HG03108 (cell line): ENCODE measurements around the gene TP53BP1.
"Not testable (repeated sequence)": the region's sequence is repeated elsewhere in the genome, so short reads cannot be mapped to it uniquely, and the experiment has no call there.

Experiments
- ATAC-seq: cut with Tn5 transposase; IDR thresholded peaks from one replicate; pipeline ENCODE4 v1.9.1; 2021; ENCODE audit warnings: moderate library complexity; ENCODE audit not compliant: unreplicated experiment

TP53BP1 gene, protein sequence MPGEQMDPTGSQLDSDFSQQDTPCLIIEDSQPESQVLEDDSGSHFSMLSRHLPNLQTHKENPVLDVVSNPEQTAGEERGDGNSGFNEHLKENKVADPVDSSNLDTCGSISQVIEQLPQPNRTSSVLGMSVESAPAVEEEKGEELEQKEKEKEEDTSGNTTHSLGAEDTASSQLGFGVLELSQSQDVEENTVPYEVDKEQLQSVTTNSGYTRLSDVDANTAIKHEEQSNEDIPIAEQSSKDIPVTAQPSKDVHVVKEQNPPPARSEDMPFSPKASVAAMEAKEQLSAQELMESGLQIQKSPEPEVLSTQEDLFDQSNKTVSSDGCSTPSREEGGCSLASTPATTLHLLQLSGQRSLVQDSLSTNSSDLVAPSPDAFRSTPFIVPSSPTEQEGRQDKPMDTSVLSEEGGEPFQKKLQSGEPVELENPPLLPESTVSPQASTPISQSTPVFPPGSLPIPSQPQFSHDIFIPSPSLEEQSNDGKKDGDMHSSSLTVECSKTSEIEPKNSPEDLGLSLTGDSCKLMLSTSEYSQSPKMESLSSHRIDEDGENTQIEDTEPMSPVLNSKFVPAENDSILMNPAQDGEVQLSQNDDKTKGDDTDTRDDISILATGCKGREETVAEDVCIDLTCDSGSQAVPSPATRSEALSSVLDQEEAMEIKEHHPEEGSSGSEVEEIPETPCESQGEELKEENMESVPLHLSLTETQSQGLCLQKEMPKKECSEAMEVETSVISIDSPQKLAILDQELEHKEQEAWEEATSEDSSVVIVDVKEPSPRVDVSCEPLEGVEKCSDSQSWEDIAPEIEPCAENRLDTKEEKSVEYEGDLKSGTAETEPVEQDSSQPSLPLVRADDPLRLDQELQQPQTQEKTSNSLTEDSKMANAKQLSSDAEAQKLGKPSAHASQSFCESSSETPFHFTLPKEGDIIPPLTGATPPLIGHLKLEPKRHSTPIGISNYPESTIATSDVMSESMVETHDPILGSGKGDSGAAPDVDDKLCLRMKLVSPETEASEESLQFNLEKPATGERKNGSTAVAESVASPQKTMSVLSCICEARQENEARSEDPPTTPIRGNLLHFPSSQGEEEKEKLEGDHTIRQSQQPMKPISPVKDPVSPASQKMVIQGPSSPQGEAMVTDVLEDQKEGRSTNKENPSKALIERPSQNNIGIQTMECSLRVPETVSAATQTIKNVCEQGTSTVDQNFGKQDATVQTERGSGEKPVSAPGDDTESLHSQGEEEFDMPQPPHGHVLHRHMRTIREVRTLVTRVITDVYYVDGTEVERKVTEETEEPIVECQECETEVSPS (N-terminal part only)

GRCh38 chr15:43492673-43493601 lies at the start of gene TP53BP1:
Gene TP53BP1 (minus strand): TSS chr15:43493156. CDS start chr15:43493043, 113 bp downstream.
- ATAC-seq, result peak; percentile 97

DNA sequence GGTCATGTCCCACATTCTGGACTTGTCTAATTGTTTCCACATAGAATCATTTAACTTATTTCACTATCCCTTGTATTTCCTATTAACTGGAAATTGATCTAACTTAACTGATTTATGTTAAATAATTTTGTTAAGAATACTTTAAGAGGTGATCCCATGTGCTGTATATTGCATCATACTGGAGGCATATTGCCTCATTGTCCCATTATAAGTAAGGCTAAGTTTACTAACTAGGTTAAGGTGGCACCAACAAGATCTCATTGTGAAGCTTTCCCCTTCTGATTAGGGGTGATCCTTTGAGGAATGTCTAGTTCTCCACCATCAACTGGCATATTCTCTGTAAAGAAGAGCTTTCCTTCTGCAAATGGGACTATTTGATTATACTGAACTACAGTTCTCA lies 48.8 kb upstream of the TP53BP1 start:
- no peak for ATAC-seq

GRCh38 chr15:43538091-43538490 lies 45.1 kb upstream of the TP53BP1 start:
- ATAC-seq, result no peak

DNA sequence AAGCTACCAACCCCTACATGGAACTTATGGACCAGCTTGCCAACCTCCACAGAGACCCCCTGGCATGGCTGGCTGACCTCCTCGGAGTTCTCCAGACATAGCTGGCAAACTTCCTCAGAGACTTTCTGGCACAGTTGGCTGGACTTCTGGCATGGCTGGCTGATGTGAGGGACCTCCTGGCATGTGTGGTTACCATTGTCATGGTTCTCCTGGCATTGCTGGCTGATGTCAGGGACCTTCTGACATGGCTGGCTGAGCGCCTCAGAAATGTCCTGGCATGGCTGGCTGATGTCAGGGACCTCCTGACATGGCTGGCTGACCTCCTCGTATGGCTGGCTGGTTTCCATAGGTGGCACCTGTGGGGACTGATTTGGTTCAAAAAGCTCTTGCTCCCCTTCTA lies 41.9 kb upstream of the TP53BP1 start:
- ATAC-seq, result no peak

- ATAC-seq, result not testable (repeated sequence)
These were observed 39.9 kb upstream of the TP53BP1 start for GRCh38 chr15:43532826-43533225.

DNA sequence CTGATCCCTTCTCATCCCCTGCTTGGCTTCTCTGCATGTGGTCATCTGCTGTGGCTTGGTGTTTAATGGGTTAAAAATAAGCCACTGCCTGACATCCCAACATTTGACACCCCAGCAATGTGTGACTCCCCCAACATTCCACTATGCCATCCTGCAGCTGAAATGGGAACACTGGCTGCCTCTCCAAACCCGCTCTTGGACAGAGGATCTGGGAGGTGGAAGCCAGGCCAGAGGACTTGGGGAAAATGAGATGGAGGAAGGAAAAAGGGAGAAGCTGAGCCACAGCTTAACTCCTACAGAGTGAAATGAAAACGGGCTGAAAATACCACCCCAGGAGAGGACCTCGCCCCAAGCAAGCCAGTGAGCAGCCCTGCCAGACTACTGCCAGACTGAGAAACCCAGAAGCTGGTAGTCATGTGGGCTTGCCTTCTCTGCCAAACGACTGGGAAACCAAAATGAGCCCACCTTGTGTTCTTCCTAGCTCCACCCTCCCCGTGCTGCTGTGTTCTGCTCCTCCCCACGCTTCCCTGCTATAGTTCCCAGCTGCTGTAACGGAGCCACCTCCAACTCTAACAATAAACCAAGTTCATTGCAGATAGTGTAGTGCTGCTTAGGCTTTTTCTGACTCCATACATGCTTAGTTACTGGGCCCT lies 38.2 kb upstream of the TP53BP1 start:
- ATAC-seq, result no peak

- no peak for ATAC-seq
These were observed 36.8 kb upstream of the TP53BP1 start for GRCh38 chr15:43529587-43530345.

- no peak for ATAC-seq
These were observed 36.2 kb upstream of the TP53BP1 start for GRCh38 chr15:43529141-43529540.

DNA sequence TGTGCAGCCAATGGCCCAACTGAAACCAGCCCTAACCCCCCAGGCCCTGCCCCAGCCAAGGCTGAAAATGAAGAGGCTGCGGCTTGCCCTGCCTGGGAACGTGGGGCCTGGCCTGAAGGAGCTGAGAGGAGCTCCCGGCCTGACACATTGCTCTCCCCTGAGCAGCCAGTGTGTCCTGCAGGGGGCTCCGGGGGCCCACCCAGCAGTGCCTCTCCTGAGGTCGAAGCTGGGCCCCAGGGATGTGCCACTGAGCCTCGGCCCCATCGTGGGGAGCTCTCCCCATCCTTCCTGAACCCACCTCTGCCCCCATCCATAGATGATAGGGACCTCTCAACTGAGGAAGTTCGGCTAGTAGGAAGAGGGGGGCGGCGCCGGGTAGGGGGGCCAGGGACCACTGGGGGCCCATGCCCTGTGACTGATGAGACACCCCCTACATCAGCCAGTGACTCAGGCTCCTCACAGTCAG lies 35.6 kb upstream of the TP53BP1 start:
- no peak for ATAC-seq

DNA sequence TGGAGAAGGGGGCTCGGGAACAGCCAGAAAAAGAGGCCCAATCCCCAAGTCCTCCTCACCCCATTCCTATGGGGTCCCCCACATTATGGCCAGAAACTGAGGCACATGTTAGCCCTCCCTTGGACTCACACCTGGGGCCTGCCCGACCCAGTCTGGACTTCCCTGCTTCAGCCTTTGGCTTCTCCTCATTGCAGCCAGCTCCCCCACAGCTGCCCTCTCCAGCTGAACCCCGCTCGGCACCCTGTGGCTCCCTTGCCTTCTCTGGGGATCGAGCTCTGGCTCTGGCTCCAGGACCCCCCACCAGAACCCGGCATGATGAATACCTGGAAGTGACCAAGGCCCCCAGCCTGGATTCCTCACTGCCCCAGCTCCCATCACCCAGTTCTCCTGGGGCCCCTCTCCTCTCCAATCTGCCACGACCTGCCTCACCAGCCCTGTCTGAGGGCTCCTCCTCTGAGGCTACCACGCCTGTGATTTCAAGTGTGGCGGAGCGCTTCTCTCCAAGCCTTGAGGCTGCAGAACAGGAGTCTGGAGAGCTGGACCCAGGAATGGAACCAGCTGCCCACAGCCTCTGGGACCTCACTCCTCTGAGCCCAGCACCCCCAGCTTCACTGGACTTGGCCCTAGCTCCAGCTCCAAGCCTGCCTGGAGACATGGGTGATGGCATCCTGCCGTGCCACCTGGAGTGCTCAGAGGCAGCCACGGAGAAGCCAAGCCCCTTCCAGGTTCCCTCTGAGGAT lies 35.0 kb upstream of the TP53BP1 start:
- no peak for ATAC-seq

GRCh38 chr15:43527016-43527801 lies 34.3 kb upstream of the TP53BP1 start:
- no peak for ATAC-seq

GRCh38 chr15:43526261-43526930 lies 33.4 kb upstream of the TP53BP1 start:
- ATAC-seq, result no peak

- no peak for ATAC-seq
These were observed 32.2 kb upstream of the TP53BP1 start for GRCh38 chr15:43525131-43525530.

GRCh38 chr15:43524254-43524845 lies 31.4 kb upstream of the TP53BP1 start:
- no peak for ATAC-seq

GRCh38 chr15:43523646-43524045 lies 30.7 kb upstream of the TP53BP1 start:
- no peak for ATAC-seq

DNA sequence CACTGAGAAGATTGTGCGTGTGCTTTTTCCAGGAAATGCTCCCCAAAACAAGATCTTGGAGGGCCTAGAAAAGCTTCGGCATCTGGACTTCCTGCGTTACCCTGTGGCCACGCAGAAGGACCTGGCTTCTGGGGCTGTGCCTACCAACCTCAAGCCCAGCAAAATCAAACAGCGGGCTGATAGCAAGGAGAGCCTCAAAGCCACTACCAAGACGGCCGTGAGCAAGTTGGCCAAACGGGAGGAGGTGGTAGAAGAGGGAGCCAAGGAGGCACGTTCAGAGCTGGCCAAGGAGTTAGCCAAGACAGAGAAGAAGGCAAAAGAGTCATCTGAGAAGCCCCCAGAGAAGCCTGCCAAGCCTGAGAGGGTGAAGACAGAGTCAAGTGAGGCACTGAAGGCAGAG lies 29.3 kb upstream of the TP53BP1 start:
- no peak for ATAC-seq
